Myocyte (in vitro differentiated cells): ENCODE results near the gene PDIK1L. TPM values are rescaled to one million over a fixed set of nuclear protein-coding genes. Genes with fewer than 3 reads are reported as not detected.

Experiments
- DNase-seq: peaks from one replicate; pipeline ENCODE4 v3.0.0-alpha.2; 2012; ENCODE audit warnings: low read depth
- polyA plus RNA-seq: library from polyadenylated mRNA; unstranded; fragments of >200 nt; gene quantifications from one replicate; pipeline ENCODE4 v1.2.1, GENCODE V29; 2012; ENCODE audit warnings: missing spikeins
- total RNA-seq: library from RNA; depleted of rRNA; stranded (reverse); fragments of >200 nt; gene quantifications from 2 replicates; pipeline ENCODE4 v1.2.3, GENCODE V29; 2014

Gene PDIK1L
- total RNA-seq, result 5.1 and 5.9 TPM in 2 replicates
- polyA plus RNA-seq, result 1.3 TPM

- DNase-seq, result peak; percentile 96
These were observed at the start of gene PDIK1L for GRCh38 chr1:26111530-26112406. TSS of gene PDIK1L (plus strand) at chr1:26111824. CDS start at chr1:26114309, 2,485 bp downstream.

- no peak for DNase-seq
These were observed 47.1 kb upstream of the PDIK1L start for GRCh38 chr1:26064553-26064952.

GRCh38 chr1:26066160-26066559 lies 45.5 kb upstream of the PDIK1L start:
- DNase-seq, result no peak

- DNase-seq, result peak; percentile 36
These were observed 44.8 kb upstream of the PDIK1L start for GRCh38 chr1:26066857-26067256.

- DNase-seq, result peak; percentile 90
These were observed 44.2 kb upstream of the PDIK1L start, which contains the start of gene TRIM63 for GRCh38 chr1:26067432-26067911. TSS of gene TRIM63 (minus strand) at chr1:26067630. CDS start at chr1:26067494, 136 bp downstream.

- DNase-seq, result no peak
These were observed 41.7 kb upstream of the PDIK1L start for GRCh38 chr1:26069941-26070295.

- DNase-seq, result no peak
These were observed 41.2 kb upstream of the PDIK1L start for GRCh38 chr1:26070296-26070962.

GRCh38 chr1:26070963-26071342 lies 40.7 kb upstream of the PDIK1L start:
- no peak for DNase-seq

- DNase-seq, result peak; percentile 69
These were observed 39.3 kb upstream of the PDIK1L start for GRCh38 chr1:26072305-26072704.

- DNase-seq, result no peak
These were observed 36.0 kb upstream of the PDIK1L start for GRCh38 chr1:26075421-26076144.

GRCh38 chr1:26077524-26077923 lies 34.1 kb upstream of the PDIK1L start:
- no peak for DNase-seq

- DNase-seq, result no peak
These were observed 33.1 kb upstream of the PDIK1L start for GRCh38 chr1:26078286-26079177.

- no peak for DNase-seq
These were observed 32.5 kb upstream of the PDIK1L start for GRCh38 chr1:26079178-26079563.

GRCh38 chr1:26079960-26080814 lies 31.4 kb upstream of the PDIK1L start:
- DNase-seq, result no peak

- peak; percentile 82 for DNase-seq
These were observed 30.2 kb upstream of the PDIK1L start for GRCh38 chr1:26081267-26082019.

- DNase-seq, result no peak
These were observed 29.6 kb upstream of the PDIK1L start for GRCh38 chr1:26082020-26082350.

GRCh38 chr1:26083208-26083607 lies 28.4 kb upstream of the PDIK1L start:
- DNase-seq, result peak; percentile 67

GRCh38 chr1:26084091-26084561 lies 27.5 kb upstream of the PDIK1L start:
- no peak for DNase-seq

GRCh38 chr1:26084844-26085243 lies 26.8 kb upstream of the PDIK1L start:
- no peak for DNase-seq
